ENCODE data around the gene PLPP2.
"Not testable (repeated sequence)": the region's sequence is repeated elsewhere in the genome, so short reads cannot be mapped to it uniquely, and the experiment has no call there.

DNA sequence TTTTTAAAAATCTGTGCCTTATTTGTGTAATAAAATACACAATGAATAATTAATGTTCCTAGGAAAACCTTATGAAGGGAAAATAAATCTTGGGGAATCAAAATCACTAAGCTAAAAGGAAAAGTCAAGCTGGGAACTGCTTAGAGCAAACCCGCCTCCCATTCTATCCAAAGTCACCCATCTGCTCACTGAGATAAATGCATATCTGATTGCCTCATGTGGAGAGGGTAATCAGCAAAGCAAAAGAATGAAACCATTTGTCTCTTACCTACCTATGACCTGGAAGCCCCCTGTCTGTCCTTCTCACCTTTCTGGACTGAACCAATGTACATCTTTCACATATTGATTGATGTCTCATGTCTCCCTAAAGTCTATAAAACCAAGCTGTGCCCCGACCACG, 34.4 kb downstream of the PLPP2 start:
- TF ChIP-seq, protein P1, sequence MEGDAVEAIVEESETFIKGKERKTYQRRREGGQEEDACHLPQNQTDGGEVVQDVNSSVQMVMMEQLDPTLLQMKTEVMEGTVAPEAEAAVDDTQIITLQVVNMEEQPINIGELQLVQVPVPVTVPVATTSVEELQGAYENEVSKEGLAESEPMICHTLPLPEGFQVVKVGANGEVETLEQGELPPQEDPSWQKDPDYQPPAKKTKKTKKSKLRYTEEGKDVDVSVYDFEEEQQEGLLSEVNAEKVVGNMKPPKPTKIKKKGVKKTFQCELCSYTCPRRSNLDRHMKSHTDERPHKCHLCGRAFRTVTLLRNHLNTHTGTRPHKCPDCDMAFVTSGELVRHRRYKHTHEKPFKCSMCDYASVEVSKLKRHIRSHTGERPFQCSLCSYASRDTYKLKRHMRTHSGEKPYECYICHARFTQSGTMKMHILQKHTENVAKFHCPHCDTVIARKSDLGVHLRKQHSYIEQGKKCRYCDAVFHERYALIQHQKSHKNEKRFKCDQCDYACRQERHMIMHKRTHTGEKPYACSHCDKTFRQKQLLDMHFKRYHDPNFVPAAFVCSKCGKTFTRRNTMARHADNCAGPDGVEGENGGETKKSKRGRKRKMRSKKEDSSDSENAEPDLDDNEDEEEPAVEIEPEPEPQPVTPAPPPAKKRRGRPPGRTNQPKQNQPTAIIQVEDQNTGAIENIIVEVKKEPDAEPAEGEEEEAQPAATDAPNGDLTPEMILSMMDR (IDR thresholded peaks at IDR 0.05): not testable (repeated sequence)
- TF ChIP-seq POLR2A (IDR thresholded peaks at IDR 0.05): not testable (repeated sequence)

Data from heart left ventricle (tissue), 13 donors.